Sigmoid colon (tissue), 7 donors: ENCODE data around the gene CNST. TPM values are rescaled to one million over a fixed set of nuclear protein-coding genes. Genes with fewer than 3 reads are reported as not detected.
A peak's percentile ranks its signal among the peaks of the same experiment; 100 is the strongest.

ENCODE experiments used
- DNase-seq: peaks from one replicate; pipeline ENCODE4 v3.0.0-alpha.2; 2019
- H3K27ac ChIP-seq, 4 donors: fragments of 200-600 bp; sonication (generic); one replicate each; pipeline ENCODE4 v1.5.1; 2016 to 2019; ENCODE audit warnings: mild to moderate bottlenecking in 1 of 4
- H3K27me3 ChIP-seq, 3 donors: fragments of 200-600 bp; sonication (generic); one replicate each; pipeline ENCODE4 v1.5.1; 2019; ENCODE audit warnings: mild to moderate bottlenecking in 1 of 3
- H3K36me3 ChIP-seq, 4 donors: fragments of 200-600 bp; sonication (generic); one replicate each; pipeline ENCODE4 v1.5.1; 2016 to 2019
- H3K4me1 ChIP-seq, 4 donors: fragments of 200-600 bp; sonication (generic); one replicate each; pipeline ENCODE4 v1.5.1; 2017 to 2019
- H3K4me3 ChIP-seq, 4 donors: fragments of 200-600 bp; sonication (generic); one replicate each; pipeline ENCODE4 v1.5.1; 2017 to 2019; ENCODE audit warnings: mild to moderate bottlenecking in 2 of 4, moderate library complexity in 1 of 4
- H3K9me3 ChIP-seq, 4 donors: fragments of 200-600 bp in 3 of 4; sonication (generic) in 3 of 4; one replicate each; pipeline versions ENCODE4 v1.5.1 to v1.6.1; 2013 to 2019
- CTCF ChIP-seq, 4 experiments: fragments of 450-650 bp in 3 of 4; fragments of 200-600 bp in 1 of 4; IDR thresholded peaks; one replicate each; pipeline ENCODE4 v1.5.1; 2016 to 2019; ENCODE audit warnings: antibody characterized with exemption in 4 of 4, mild to moderate bottlenecking in 3 of 4, moderate library complexity in 2 of 4
- EP300 ChIP-seq, 4 donors: sonication (generic); formaldehyde crosslinking; IDR thresholded peaks; one replicate each; pipeline ENCODE4 v1.6.1; 2017; ENCODE audit warnings: antibody characterized with exemption in 4 of 4
- POLR2A ChIP-seq, 2 donors: fragments of 450-650 bp; IDR thresholded peaks; one replicate each; pipeline ENCODE4 v1.6.1; 2016; ENCODE audit warnings: antibody characterized with exemption in 2 of 2, mild to moderate bottlenecking in 2 of 2, moderate library complexity in 2 of 2
- POLR2AphosphoS5 ChIP-seq, 4 donors: sonication (generic); formaldehyde crosslinking; IDR thresholded peaks; one replicate each; pipeline ENCODE4 v1.6.1; 2017; ENCODE audit warnings: antibody characterized with exemption in 4 of 4
- WGBS, 2 donors: extraction: QIAGEN DNeasy Blood & Tissue Kit; methylation state at CpG; one replicate each; pipeline ENCODE4 v1.1.7; 2013; 5-methylcytosine and 5-hydroxymethylcytosine counted together
- intact Hi-C: fragments of 100-400 bp; cut with DNase I; formaldehyde crosslinking; loops from one replicate; pipeline ENCODE4 v1.15.1; 2023
- polyA plus RNA-seq, 3 donors: library from polyadenylated mRNA; stranded (reverse); fragments of 200-250 nt; gene quantifications; one replicate each; pipeline ENCODE4 v1.2.3, GENCODE V29; 2013
- total RNA-seq, 4 donors: library from RNA; depleted of rRNA; stranded (reverse); fragments of >200 nt; gene quantifications; one replicate each; pipeline ENCODE4 v1.1.0, GENCODE V29; 2016
- donor health status: healthy with polysubstance abuse.
- donor health status: Bipolar disorder and iron deficiency.
- donor health status: healthy.

Gene CNST
- total and polyA plus RNA-seq, 7 donors, result 9.0 to 39.2 (median 26.0) TPM

GRCh38 chr1:246564839-246565750 lies 1.2 kb upstream of the CNST start:
- intact Hi-C loops, result loop anchor here (5.0 to 10.0 kb wide), 4 partner anchors 67 to 540 kb away; partner anchors contain the start of gene ZNF669
- 25 to 32% methylated on average over 33 of the region's 33 CpGs for WGBS, 2 donors
- no peak for TF ChIP-seq CTCF (IDR thresholded peaks at IDR 0.05)
- TF ChIP-seq EP300 (IDR thresholded peaks at IDR 0.05), result no peak
- no peak for TF ChIP-seq POLR2AphosphoS5 (IDR thresholded peaks at IDR 0.05)
- TF ChIP-seq POLR2A (IDR thresholded peaks at IDR 0.05), result no peak
- H3K27ac ChIP-seq, result peak overlapping the region; percentile 92 to 99 (median 98)
- no peaks in the 10 kb centered on the region for H3K9me3 ChIP-seq
- H3K27me3 ChIP-seq, result no peaks in the 10 kb centered on the region
- peaks cover 0 to 49% (median 40%) of the 10 kb centered on the region in 4 donors for H3K4me1 ChIP-seq
- H3K4me3 ChIP-seq, result peak overlapping the region; percentile 79 to 96 (median 84)
- no peak for DNase-seq
- H3K36me3 ChIP-seq, result peaks cover 0 to 26% (median 0%) of the 10 kb centered on the region in 4 donors

GRCh38 chr1:246565751-246566127 lies 517 bp upstream of the CNST start:
- no peak for DNase-seq
- WGBS, 2 donors, result 0 to 1% methylated on average over 25 of the region's 25 CpGs
- intact Hi-C loops, result loop anchor here (2.0 to 10.0 kb wide), 6 partner anchors 59 to 539 kb away; partner anchors contain the start of genes SMYD3 and ZNF669
- H3K36me3 ChIP-seq, result peaks cover 0 to 20% (median 0%) of the 10 kb centered on the region in 4 donors
- H3K4me1 ChIP-seq, result peaks cover 0 to 55% (median 43%) of the 10 kb centered on the region in 4 donors
- no peaks in the 10 kb centered on the region for H3K9me3 ChIP-seq
- no peaks in the 10 kb centered on the region for H3K27me3 ChIP-seq
- H3K27ac ChIP-seq, result peak overlapping the region; percentile 92 to 99 (median 98)
- H3K4me3 ChIP-seq, result peak overlapping the region; percentile 79 to 96 (median 84)
- TF ChIP-seq POLR2AphosphoS5 (IDR thresholded peaks at IDR 0.05) (no peak), EP300 (IDR thresholded peaks at IDR 0.05) (no peak), POLR2A (IDR thresholded peaks at IDR 0.05) (no peak), CTCF (IDR thresholded peaks at IDR 0.05) (no peak)

GRCh38 chr1:246566813-246567645 lies 773 bp downstream of the CNST start:
- intact Hi-C loops, result loop anchor here (2.0 to 10.0 kb wide), 6 partner anchors 60 to 538 kb away; partner anchors contain the start of genes SMYD3 and ZNF669
- peak overlapping the region; percentile 79 to 96 (median 84) for H3K4me3 ChIP-seq
- H3K36me3 ChIP-seq, result peaks cover 0 to 16% (median 0%) of the 10 kb centered on the region in 4 donors
- WGBS, 2 donors, result 0 to 2% methylated on average over 25 of the region's 25 CpGs
- DNase-seq, result no peak
- H3K4me1 ChIP-seq, result peaks cover 0 to 65% (median 49%) of the 10 kb centered on the region in 4 donors
- H3K9me3 ChIP-seq, result no peaks in the 10 kb centered on the region
- TF ChIP-seq POLR2A (IDR thresholded peaks at IDR 0.05) (no peak), POLR2AphosphoS5 (IDR thresholded peaks at IDR 0.05) (no peak), EP300 (IDR thresholded peaks at IDR 0.05) (no peak), CTCF (IDR thresholded peaks at IDR 0.05) (no peak)
- no peaks in the 10 kb centered on the region for H3K27me3 ChIP-seq
- peak overlapping the region; percentile 92 to 99 (median 98) for H3K27ac ChIP-seq

- intact Hi-C loops, result loop anchor here (2.0 to 10.0 kb wide), 6 partner anchors 61 to 537 kb away; partner anchors contain the start of genes SMYD3 and ZNF669
- Histone ChIP-seq H3K4me1 (peaks cover 0 to 65% (median 51%) of the 10 kb centered on the region in 4 donors), H3K27ac (peak overlapping the region; percentile 92 to 99 (median 98))
Observed at GRCh38 chr1:246567646-246568235, 1.5 kb downstream of the CNST start.

More at GRCh38 chr1:246567646-246568235, 1.5 kb downstream of the CNST start:
- no peak for DNase-seq
- no peaks in the 10 kb centered on the region for H3K9me3 ChIP-seq
- no peak for TF ChIP-seq EP300 (IDR thresholded peaks at IDR 0.05)
- peak in 1 of 4 experiments; percentile 8 for TF ChIP-seq CTCF (IDR thresholded peaks at IDR 0.05)
- 49 to 54% methylated on average over 4 of the region's 4 CpGs for WGBS, 2 donors
- H3K36me3 ChIP-seq, result peaks cover 0 to 9% (median 0%) of the 10 kb centered on the region in 4 donors
- peak overlapping the region; percentile 79 to 96 (median 84) for H3K4me3 ChIP-seq
- H3K27me3 ChIP-seq, result no peaks in the 10 kb centered on the region
